ENCODE results near the gene MAGI3. TPM values are rescaled to one million over a fixed set of nuclear protein-coding genes. Genes with fewer than 3 reads are reported as not detected.
"Not testable (repeated sequence)": the region's sequence is repeated elsewhere in the genome, so short reads cannot be mapped to it uniquely, and the experiment has no call there.

MAGI3 gene
- total RNA-seq, 1 experiment from 2014 or later = 8.7 TPM

DNA sequence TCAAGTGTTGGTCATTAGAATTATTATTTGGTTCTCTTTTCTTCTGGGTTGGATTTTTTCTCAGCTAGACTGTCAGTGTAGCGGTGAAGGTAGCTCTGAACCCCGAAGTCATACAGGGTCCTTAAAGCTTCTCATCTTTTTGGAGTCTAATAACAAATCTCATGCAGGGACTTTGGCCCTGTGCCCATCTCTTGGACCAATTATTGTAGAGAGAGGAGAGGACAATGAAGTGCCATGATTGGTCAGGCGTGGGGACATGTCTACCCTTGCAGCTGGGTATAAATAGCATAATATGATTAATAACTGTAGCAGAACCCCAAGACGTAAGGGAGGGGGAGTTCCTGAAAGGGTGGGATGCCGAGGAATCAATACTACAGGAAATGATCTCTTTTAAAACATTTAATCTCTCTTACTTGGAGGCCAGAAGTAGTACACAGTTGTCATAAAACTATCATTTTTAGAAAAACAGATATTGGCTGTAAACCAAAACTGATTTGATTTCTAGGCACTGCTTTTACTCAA lies 8.8 kb downstream of the MAGI3 start:
- DNase-seq (ENCODE audit: low spot score) = no peak

DNA sequence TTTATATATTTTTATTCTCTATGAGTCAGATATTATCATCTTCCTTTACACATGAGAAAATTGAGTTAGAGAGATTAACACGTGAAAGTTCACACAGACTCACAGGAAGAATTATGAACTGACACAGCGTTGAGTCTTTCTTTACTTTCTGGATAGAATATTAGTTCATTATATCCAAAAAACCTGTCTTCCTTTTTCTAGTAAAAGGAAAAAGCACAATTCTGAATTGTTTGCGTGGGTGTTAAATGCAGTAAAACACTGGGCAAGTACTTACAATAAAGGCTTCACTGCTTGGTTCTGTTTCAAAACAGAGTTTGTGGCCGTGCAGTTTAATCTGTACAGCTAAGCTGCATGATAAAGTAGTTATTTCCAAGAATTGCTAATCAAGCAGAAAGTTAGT lies 10.8 kb downstream of the MAGI3 start:
- no peak for DNase-seq (ENCODE audit: low spot score)

DNA sequence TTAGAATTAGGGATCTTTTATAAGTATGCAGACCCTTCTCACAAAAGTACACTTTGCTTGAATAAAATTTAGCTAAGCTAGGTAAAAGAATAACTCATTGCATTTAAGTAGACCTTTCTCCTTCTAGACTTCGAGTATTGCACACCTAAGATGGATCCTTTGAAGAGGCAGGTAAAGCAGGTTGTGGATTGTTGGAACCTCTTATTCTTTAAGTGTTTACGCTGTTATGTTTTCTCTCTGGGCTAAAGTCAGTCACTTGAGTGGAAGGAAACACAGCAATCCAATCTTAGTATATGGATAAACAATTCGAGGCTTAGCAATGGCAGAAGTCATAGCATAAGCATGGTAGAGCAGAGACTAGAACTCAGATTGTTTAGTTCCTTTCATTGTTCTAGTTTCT lies 11.4 kb downstream of the MAGI3 start:
- no peak for DNase-seq (ENCODE audit: low spot score)

DNA sequence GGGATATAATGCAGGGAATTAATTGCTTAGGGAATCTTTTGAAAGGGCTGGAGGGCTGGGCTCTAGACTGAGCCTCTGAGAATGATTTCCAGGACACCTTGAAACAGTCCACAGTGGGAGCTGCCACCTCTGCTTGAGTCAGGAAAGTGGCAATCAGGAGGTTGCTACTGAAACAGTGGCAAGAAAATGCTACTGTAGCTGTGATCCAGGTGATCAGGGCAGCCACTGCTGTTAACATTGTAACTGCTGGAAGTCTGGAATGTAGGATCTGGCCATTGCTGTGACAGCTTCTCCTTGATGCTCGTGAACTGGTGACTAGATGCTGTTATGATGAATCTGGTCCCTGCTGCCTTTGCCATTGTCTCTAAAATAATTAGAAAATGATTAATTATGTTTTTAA lies 12.8 kb downstream of the MAGI3 start:
- no peak for DNase-seq (ENCODE audit: low spot score)

DNA sequence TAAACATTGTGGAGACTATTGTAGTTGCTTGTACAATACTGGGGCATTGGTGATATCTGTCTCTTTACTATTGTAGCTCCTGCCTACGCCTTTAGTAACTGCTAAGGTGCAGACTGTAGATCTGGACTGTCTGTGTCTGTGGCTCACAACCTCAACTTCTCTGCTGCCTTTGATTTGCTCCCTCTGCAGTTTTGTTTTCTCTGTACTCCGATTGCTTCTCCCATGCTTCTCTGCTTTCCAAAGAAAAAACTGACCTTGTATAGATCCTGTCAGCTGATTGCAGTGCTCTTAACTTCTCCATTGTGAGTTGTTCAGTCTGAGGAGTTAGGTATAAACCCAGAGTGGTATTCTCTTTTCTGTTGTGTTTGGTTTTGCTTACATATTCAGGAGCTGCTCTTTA lies 15.3 kb downstream of the MAGI3 start:
- no peak for DNase-seq (ENCODE audit: low spot score)

DNA sequence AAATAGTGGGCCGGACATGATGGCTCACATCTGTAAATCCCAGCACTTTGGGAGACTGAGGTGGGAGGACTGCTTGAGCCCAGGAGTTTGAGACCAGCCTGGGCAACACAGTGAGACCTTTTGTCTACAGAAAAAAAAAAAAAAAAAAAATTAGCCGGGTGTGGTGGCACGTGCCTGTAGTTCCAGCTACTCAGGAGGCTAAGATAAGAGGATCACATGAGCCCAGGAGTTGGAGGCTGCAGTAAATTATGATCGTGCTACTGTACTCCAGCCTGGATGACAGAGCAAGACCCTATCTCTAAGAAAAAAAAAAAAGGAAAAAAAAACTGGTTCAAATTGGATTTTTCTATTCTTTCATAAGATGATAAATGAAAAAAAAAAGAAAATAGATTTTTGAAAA lies 15.8 kb downstream of the MAGI3 start:
- DNase-seq (ENCODE audit: low spot score) = not testable (repeated sequence)

DNA sequence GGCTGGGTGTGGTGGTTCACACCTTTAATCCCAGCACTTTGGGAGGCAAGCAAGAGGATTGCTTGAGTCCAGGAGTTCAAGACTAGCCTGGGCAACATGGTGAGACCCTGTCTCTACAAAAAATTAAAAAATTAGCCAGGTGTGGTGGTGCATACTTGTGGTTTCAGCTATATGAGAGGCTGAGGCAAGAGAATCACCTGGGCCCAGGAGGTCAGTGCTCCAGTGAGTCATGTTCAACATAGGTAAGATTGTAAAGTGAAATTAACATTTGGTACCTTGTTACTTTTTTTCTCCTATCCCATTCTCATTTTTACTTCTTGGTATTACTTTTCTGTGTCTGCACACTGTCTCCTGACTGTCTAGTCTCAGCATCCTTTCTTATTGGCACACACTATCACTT lies 19.0 kb downstream of the MAGI3 start:
- DNase-seq (ENCODE audit: low spot score) = no peak

DNA sequence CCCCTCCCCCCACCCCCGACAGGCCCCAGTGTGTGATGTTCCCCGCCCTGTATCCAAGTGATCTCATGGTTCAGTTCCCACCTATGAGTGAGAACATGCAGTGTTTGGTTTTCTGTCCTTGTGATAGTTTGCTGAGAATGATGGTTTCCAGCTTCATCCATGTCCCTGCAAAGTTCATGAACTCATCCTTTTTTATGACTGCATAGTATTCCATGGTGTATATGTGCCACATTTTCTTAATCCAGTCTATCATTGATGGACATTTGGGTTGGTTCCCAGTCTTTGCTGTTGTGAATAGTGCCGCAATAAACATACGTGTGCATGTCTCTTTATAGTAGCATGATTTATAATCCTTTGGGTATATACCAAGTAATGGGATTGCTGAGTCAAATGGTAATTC lies 21.7 kb downstream of the MAGI3 start:
- not testable (repeated sequence) for DNase-seq (ENCODE audit: low spot score)

DNA sequence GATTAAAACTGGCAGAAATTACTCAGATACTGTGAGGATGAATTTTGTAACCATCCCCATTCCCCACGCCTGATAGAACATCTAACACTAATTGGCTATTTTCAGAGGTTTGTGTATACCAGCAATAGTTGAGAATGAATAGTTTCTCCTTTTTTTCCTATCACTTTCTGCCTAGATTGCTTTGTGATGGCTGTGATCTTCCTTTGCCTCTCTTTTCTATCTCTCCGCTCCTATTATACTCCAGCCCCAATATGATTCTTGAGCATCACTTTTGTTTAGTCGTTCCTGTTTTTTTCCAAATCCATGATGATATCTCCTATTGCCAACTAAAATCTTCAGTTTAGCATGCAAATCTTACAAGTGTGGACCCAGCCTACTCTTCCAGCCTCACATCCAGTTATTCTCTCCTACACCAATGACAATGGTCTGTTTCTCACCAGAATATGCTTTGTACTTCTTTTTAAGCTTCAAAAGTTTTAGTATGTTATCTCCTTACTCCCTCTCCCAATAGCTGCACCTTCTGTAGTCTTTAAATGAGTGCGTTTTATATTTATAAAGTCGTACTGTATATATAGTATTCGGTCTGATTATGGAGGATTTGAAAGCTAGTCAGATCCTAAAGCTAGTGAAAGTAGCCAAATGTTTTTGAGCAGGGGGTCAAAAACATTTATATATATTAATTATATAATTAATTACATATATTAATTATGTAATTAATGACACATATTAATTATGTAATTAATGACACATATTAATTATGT lies 25.2 kb downstream of the MAGI3 start:
- DNase-seq (ENCODE audit: low spot score) = no peak

DNA sequence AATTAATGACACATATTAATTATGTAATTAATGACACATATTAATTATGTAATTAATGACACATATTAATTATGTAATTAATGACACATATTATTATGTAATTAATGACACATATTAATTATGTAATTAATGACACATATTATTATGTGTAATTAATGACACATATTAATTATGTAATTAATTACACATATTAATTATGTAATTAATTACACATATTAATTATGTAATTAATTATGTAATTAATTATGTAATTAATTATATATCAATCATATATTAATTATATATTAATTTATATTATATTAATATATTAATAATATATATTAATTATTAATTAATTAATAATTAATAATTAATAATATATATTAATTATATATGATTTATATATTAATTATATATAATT lies 25.8 kb downstream of the MAGI3 start:
- not testable (repeated sequence) for DNase-seq (ENCODE audit: low spot score)

DNA sequence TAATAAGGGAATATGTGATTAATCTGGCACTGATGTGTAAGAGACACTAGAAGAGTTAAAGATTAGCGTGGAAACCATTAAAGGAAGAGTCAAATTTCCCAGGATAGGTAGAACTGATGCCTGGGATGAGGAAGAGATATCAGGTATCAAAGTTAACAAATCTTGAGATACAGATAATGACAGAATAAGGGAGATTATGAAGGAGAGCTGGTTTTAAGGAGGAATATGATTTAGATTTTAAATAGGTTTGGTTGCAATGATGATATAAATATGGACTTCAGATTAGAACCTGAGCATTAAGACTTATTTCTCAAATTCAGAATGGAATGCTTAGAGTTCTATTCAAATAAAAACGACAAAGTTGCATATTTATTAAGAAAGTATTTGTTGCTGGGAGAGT lies 26.2 kb downstream of the MAGI3 start:
- DNase-seq (ENCODE audit: low spot score) = no peak

DNA sequence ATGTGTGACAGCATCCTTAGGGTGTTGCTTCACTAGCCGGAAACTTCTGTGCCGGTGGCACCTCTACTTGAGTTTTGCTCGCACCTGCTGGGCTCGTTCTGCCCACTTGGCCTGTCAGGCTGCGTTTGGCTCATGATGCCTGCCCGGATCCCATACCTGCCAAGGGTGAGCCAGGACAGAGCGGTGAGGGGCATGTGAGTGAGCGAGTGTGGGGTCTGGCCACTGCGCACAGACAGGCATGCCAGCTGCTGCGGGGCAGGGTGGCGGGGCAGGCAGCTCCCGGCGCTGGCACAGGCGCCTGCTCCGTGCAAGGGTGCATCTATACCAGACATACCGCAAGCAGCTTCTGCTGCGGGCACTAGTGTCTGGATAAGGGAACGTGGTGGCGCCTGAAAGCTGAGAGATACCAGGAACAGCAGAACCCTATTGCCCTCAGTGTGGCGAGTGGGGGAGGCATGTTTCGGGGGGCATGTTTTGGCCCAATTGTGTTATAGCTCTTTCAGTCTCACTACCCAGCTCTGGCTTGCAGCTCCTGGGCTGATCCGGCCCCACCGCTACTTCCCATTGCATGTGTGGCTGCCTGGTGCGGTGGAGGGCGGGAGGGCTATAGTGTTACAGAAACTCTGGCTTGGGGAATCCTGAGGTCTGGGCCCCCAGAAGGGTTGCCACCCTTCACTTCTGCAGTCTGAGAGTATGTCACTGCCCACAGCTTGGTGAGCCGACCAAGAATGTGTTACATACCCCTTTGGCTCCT lies 32.2 kb downstream of the MAGI3 start:
- DNase-seq (ENCODE audit: low spot score) = no peak

DNA sequence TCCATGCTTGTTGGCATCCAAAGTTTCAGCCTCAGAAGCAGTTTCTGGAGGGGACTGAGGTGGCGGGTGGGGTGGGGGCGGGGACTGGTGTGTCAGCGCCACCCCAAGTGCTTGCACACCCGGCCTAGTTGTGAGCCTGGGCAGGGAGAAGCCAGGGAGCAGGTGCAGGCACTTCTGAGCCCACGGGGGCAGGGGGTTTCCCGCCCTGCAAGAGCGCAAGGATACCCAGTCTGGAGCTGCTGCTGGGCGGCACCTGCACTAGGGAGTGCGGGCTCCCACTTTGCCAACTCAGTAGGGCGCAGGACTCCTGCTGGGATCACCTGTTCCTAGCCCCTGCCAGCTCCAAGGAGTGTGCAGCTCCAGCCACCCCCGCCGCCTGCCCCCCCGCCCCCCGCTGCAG lies 33.5 kb downstream of the MAGI3 start:
- no peak for DNase-seq (ENCODE audit: low spot score)

DNA sequence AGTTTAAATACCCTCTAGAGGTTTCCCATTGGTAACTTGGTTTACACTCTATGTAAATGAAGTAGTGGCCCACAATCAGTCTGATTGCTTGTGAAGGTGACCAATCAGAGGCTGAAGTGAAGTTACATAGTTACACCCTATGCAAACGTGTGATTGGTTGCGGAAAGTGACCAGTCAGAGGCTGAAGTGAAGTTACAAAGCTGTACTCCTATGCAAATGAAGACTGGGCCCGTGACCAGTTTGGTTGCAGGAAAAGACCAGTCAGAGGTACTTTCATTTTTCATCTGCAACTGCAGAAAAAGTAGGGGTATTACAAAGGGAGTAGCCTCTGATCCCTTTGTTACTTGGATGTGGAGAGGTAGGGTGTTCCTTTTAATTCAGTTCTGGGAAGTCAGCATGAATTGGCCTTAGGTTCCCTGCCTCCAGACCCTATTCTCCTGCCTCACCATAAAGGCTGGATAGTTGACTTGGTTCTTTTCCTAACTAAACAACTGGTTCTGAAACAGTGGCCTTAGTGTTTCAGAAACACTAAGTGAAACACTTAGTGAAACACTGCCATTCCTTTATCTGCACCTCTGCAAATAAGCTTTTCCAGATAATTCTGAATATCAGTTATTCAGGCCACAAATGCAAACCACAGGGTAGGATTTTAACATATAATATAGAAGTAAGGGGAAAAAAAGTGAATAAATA lies 39.3 kb downstream of the MAGI3 start:
- peak; percentile 66 for DNase-seq (ENCODE audit: low spot score)

DNA sequence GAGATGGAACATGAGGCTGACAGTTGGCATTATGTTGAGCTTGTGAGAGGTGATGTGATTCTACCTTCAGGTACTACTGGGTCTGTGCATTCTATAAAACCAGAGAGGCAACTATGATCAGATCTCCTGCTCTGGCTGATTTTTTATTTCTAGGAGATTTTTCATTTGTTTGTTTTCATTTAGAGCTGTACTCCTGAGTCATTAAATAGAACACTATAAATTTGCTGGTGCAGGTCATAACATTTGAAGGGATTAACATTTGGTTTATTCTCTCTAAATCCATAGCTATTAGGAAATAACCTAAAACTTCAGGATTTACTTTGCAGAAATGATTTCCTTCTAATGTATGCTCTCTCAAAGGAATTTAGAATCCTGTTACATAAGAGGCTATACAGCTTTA lies 42.9 kb downstream of the MAGI3 start:
- no peak for DNase-seq (ENCODE audit: low spot score)

DNA sequence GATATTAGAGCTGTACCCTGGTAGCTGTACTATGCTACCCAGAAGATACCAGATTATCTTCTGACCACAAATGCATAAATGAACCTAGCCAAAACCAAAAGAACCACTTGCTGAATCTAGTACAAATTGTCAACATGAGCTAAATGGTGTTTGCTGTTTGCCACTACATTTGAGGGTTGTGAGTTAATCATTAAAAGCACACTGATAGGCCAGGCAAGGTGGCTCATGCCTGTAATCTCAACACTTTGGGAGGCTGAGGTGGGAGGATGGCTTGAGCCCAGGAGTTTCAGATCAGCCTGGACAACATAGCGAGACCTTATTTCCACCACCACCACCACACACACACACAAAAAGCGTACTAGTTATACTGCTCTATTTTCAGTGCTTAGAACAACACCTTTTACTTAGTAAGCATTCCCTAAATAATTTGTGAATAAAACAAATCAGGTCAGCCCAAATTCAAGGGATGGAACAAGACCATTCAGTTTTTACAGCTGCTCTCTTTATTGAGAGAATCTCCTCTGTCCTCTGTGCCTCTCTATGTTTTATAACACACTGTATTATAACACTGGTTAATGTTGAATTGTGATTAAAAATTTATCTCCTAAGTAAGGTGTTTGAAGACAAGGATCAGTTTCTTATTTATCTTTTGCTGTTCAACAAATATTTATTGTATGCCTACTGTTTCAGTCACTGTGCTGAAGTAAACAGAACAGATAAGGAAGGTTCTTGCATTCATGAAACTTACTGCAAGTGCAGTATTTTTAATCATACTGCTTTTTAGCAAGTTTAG lies 44.0 kb downstream of the MAGI3 start:
- no peak for DNase-seq (ENCODE audit: low spot score)

DNA sequence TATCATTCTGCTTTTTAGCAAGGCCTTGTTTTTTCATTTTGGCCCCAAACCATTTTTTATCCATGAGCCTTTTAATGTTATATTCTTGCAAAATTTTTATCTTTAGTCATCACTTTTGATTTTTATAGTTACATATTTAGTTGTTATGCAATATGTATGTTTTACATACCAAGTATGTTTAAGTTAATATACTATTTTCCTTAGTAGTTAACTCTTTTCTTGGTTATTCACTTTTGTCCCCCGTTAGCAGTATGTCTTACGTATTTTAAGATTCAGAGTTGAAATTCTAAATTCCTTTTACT lies 44.5 kb downstream of the MAGI3 start:
- DNase-seq (ENCODE audit: low spot score) = no peak

DNA sequence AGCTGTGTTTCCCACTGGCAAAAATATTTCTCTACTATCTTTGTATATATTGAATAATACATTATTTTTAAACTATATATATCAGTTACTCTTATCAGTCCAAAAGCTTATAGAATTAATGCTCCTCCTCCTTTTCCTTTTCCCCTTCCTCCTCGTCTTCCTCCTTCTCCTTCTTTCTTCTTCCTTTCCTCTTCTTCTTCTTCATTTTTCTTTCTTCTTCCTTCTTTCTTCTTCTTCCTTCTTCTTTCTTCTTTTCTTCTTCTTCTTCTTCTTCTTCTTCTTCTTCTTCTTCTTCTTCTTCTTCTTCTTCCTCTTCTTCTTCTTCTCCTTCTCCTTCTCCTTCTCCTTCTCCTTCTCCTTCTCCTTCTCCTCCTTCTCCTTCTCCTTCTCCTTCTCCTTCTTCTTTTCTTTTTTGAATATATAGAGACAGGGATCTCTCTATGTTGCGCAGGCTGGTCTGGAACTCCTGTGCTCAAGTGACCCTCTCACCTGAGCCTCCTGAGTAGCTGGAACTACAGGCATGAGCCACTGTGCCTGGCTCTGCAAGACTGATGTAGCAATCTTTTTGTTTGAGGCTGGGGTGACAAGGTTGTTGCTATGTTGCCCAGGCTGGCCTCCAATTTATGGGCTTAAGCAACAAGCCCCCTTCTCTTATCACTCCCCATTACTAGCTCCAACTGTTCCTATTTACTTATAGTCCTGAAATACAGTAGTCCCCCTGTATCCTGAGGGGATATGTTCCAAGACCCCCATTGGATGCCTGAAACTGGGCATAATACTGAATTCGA lies 47.4 kb downstream of the MAGI3 start:
- no peak for DNase-seq (ENCODE audit: low spot score)

DNA sequence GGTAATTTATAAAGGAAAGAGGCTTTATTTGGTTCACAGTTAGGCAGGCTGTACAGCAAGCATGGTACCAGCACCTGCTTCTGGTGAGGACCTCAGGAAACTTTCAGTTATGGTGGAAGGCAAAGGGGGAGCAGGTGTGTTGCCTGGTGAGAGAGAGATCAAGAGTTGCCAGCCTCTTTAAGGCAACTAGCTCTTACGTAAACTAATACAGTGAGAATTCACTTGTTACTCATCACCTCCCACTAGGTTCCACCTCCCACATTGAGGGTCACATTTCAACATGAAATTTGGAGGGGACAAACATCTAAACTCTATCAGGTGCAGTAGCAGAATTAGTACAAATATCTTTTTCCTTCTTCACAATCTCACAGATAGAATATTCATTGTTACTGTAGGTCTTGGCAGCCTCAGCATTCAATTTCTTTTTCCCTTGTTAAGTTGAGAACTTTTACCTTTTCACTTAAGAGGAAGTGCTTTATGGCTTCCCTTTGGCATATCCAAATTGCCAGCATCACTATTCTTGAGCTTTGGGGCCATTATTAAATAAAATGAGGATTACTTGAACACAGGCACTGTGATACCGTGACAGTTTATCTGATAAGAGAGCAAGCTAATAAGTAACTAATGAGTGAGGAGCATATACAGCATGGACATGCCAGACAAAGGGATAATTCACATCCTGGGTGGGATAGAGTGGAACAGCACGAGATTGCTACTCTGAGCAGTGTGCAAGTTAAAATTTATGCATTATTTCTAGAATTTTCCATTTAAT lies 48.4 kb downstream of the MAGI3 start:
- no peak for DNase-seq (ENCODE audit: low spot score)

DNA sequence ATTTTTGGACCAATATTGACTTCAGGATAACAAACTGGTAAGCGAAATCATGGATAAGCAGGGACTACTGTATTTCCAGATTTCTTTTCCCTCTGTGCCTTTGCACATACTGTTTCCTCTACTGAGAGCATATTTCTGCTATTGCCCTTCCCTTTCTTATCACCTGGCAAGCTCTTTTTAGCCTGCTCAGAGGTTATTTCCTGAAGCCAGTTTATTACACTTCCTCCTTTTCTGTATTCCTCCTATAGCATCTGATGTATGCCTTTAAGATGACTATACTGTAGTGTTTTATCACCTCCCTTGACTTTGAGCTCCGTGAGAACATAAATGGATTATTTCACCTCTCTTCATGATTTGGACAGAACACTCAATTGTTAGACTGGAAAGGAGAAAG lies 49.0 kb downstream of the MAGI3 start:
- no peak for DNase-seq (ENCODE audit: low spot score)

All from A172 (cell line).